ENCODE results near the gene APBB2. TPM values are rescaled to one million over a fixed set of nuclear protein-coding genes. Genes with fewer than 3 reads are reported as not detected.

Gene APBB2
- total RNA-seq, 4 donors from 2014 or later, result 66.3 to 133 (median 90.2) TPM

DNA sequence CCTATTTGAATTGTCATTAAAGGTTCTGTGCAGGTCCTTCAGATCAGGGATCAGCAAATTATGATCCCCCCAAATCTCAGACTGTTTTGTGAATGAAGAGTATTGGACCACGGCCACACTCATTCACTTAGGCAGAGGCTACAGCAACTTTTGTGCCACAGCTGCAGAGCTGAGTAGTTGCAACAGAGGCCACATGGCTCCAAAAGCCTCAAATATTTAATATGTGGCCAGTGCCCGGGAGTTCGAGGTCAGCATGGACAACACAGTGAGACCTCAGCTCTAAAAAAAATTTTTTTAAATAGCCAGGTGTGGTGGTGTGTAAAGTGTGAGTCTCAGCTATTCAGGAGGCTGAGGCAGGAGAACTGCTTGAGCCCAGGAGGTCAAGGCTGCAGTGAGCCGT is 363.8 kb downstream of the APBB2 start:
- Histone ChIP-seq H3K9me3 (no peaks in the 10 kb centered on the region), H3K27ac (no peak overlapping the region), H3K4me1 (peaks cover 0 to 4% (median 0%) of the 10 kb centered on the region in 3 donors), H3K36me3 (no peaks in the 10 kb centered on the region), H3K4me3 (no peak overlapping the region), H3K27me3 (no peaks in the 10 kb centered on the region)
- no peak for ATAC-seq
- 86 to 100% methylated on average over 1 to 3 of the region's 4 CpGs for WGBS, 2 donors (ENCODE audit: low coverage in 1 of 2)
- TF ChIP-seq POLR2A (IDR thresholded peaks at IDR 0.05) (no peak), POLR2AphosphoS5 (IDR thresholded peaks at IDR 0.05) (no peak)

- Histone ChIP-seq H3K4me1 (peaks cover 0 to 16% (median 0%) of the 10 kb centered on the region in 3 donors), H3K9me3 (no peaks in the 10 kb centered on the region), H3K27ac (no peak overlapping the region), H3K4me3 (no peak overlapping the region), H3K27me3 (no peaks in the 10 kb centered on the region), H3K36me3 (no peaks in the 10 kb centered on the region)
- TF ChIP-seq POLR2A (IDR thresholded peaks at IDR 0.05), result no peak
- TF ChIP-seq, protein P1, sequence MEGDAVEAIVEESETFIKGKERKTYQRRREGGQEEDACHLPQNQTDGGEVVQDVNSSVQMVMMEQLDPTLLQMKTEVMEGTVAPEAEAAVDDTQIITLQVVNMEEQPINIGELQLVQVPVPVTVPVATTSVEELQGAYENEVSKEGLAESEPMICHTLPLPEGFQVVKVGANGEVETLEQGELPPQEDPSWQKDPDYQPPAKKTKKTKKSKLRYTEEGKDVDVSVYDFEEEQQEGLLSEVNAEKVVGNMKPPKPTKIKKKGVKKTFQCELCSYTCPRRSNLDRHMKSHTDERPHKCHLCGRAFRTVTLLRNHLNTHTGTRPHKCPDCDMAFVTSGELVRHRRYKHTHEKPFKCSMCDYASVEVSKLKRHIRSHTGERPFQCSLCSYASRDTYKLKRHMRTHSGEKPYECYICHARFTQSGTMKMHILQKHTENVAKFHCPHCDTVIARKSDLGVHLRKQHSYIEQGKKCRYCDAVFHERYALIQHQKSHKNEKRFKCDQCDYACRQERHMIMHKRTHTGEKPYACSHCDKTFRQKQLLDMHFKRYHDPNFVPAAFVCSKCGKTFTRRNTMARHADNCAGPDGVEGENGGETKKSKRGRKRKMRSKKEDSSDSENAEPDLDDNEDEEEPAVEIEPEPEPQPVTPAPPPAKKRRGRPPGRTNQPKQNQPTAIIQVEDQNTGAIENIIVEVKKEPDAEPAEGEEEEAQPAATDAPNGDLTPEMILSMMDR (IDR thresholded peaks at IDR 0.05), result no peak
- whole genome bisulfite sequencing, 2 donors (ENCODE audit: low coverage in 1 of 2), result 75 to 98% methylated on average over 3 of the region's 3 CpGs
- ATAC-seq, result no peak
Measured at GRCh38 chr4:40848940-40849339, 365.4 kb downstream of the APBB2 start.

DNA sequence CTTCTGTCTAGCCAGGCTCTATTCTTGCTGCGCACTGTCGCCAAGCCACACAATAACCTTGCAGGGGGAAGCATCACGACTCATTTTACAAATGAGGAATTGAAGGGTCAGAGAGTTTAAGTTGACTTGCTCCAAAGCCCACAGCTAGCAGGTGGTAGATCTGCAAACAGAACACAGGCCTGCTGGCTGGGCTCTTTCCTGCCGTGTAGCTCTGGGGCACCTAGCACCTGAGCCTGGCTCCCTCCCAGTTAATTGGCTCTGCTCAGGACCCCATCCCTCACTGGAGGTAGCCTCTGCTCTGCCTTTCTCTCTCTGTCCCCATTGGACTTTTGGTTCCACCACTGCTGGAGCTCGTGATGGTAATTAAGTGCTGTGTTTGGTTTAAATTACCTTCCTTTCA is 366.1 kb downstream of the APBB2 start:
- Histone ChIP-seq H3K4me1 (peaks cover 0 to 16% (median 0%) of the 10 kb centered on the region in 3 donors), H3K36me3 (no peaks in the 10 kb centered on the region), H3K9me3 (no peaks in the 10 kb centered on the region), H3K27me3 (no peaks in the 10 kb centered on the region), H3K27ac (no peak overlapping the region), H3K4me3 (no peak overlapping the region)
- no peak for ATAC-seq
- no peak for TF ChIP-seq POLR2AphosphoS5 (IDR thresholded peaks at IDR 0.05)
- TF ChIP-seq POLR2A (IDR thresholded peaks at IDR 0.05), result no peak
- TF ChIP-seq EP300 (IDR thresholded peaks at IDR 0.05), result no peak
- TF ChIP-seq, protein P1 (IDR thresholded peaks at IDR 0.05), result no peak
- 88 to 100% methylated on average over 1 to 3 of the region's 5 CpGs for WGBS, 2 donors (ENCODE audit: low coverage in 1 of 2)

DNA sequence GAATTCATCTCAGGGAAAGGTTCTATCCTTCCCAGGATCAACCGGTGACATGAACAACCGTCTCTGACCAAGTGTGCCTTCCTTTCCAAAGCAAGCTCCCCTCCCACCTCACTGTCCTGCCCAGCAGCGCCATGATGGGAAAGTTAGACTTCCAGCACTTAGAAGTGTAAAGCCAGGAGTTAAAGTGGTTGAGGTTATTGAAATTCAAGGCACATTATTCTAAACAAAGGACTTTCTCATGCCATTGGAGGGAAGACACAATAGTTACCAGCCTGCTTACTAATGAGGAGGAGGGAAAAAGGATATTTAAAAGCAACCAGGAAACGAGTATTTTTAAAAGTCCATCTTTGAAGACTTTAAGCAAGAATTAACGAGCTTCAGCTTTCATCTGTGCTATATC is 367.8 kb downstream of the APBB2 start:
- Histone ChIP-seq H3K4me1 (peaks cover 0 to 16% (median 0%) of the 10 kb centered on the region in 3 donors), H3K27me3 (no peaks in the 10 kb centered on the region), H3K4me3 (no peak overlapping the region), H3K36me3 (no peaks in the 10 kb centered on the region), H3K27ac (no peak overlapping the region), H3K9me3 (no peaks in the 10 kb centered on the region)
- 80 to 100% methylated on average over 2 of the region's 5 CpGs for WGBS, 2 donors (ENCODE audit: low coverage in 1 of 2)
- TF ChIP-seq, protein P1 (IDR thresholded peaks at IDR 0.05), result no peak
- TF ChIP-seq POLR2A (IDR thresholded peaks at IDR 0.05) (no peak), EP300 (IDR thresholded peaks at IDR 0.05) (no peak), POLR2AphosphoS5 (IDR thresholded peaks at IDR 0.05) (no peak)
- ATAC-seq, result no peak

DNA sequence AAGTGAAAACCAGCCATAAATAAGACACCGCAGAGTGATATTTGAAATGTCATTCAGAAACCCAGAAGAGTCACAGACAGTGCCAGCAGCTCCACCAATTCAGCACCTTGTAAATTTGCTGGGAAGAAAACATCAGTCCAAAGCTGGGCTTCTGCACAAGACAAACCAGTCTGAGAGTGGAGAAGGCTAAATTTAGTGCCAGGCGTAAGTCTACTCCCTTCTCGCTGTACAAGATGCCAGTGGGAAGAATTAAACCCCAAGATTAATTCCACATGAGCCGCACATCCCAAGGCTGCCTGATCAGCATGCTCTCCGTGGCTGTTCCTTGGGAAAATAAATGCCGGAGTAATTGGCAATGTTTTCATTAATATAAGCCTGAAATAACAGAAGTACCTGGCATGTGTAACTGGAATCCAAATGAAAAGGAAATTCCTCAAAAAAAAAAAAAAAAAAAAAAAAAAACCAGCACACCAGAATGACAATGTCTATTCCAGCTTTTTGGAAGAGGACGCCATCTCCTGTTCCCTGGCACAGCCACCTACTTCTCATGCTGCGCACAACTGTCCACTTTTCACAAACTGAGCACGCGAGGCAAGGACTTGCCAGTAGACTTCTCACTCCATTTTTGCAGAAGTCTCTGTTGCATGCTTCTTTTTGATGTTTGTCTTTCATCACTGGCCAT is 369.0 kb downstream of the APBB2 start:
- Histone ChIP-seq H3K4me1 (peaks cover 0 to 16% (median 0%) of the 10 kb centered on the region in 3 donors), H3K36me3 (no peaks in the 10 kb centered on the region), H3K27me3 (no peaks in the 10 kb centered on the region), H3K9me3 (no peaks in the 10 kb centered on the region), H3K27ac (peak overlapping the region in 1 of 4 donors; percentile 14), H3K4me3 (no peak overlapping the region)
- 45 to 46% methylated on average over 10 of the region's 10 CpGs for WGBS, 2 donors (ENCODE audit: low coverage in 1 of 2)
- TF ChIP-seq, protein P1 (IDR thresholded peaks at IDR 0.05), result no peak
- TF ChIP-seq POLR2A (IDR thresholded peaks at IDR 0.05) (no peak), EP300 (IDR thresholded peaks at IDR 0.05) (no peak), POLR2AphosphoS5 (IDR thresholded peaks at IDR 0.05) (no peak)
- ATAC-seq, result no peak

Data from gastroesophageal sphincter (tissue), 4 donors.